Prostate gland (tissue), 2 donors: ENCODE data around the gene SSTR1.

Experiments used
- POLR2A ChIP-seq: fragments of 450-650 bp; IDR thresholded peaks from one replicate; pipeline ENCODE4 v1.6.1; 2016; ENCODE audit warnings: antibody characterized with exemption, mild to moderate bottlenecking
- POLR2AphosphoS5 ChIP-seq: sonication (generic); formaldehyde crosslinking; IDR thresholded peaks from one replicate; pipeline ENCODE4 v1.6.1; 2017; ENCODE audit warnings: antibody characterized with exemption
- TF ChIP-seq, protein P1 (sequence below), 4 experiments: fragments of 200-600 bp in 2 of 4; fragments of 450-650 bp in 2 of 4; sonication (generic) in 2 of 4; IDR thresholded peaks; 1 replicate in 3 of 4; 2 replicates in 1 of 4; pipeline ENCODE4 v1.5.1; 2016 to 2019; ENCODE audit warnings: antibody characterized with exemption in 4 of 4, mild to moderate bottlenecking in 2 of 4, moderate library complexity in 2 of 4

GRCh38 chr14:38202444-38203191 is 5.1 kb upstream of the SSTR1 start:
- TF ChIP-seq, protein P1, sequence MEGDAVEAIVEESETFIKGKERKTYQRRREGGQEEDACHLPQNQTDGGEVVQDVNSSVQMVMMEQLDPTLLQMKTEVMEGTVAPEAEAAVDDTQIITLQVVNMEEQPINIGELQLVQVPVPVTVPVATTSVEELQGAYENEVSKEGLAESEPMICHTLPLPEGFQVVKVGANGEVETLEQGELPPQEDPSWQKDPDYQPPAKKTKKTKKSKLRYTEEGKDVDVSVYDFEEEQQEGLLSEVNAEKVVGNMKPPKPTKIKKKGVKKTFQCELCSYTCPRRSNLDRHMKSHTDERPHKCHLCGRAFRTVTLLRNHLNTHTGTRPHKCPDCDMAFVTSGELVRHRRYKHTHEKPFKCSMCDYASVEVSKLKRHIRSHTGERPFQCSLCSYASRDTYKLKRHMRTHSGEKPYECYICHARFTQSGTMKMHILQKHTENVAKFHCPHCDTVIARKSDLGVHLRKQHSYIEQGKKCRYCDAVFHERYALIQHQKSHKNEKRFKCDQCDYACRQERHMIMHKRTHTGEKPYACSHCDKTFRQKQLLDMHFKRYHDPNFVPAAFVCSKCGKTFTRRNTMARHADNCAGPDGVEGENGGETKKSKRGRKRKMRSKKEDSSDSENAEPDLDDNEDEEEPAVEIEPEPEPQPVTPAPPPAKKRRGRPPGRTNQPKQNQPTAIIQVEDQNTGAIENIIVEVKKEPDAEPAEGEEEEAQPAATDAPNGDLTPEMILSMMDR (IDR thresholded peaks at IDR 0.05): no peak
- TF ChIP-seq POLR2AphosphoS5 (no peak), POLR2A (no peak)
